Activated CD8-positive, alpha-beta T cell treated with anti-CD3 and anti-CD28 coated beads for 36 hours (primary cell): ENCODE results near the gene OR5I1. TPM values are rescaled to one million over a fixed set of nuclear protein-coding genes. Genes with fewer than 3 reads are reported as not detected.

Experiments
- ATAC-seq: fragments of 200-7000 bp; cut with Tn5 transposase; one replicate; pipeline ENCODE4 v1.10.0; 2021; ENCODE audit warnings: mild to moderate bottlenecking, moderate library complexity
- CTCF ChIA-PET: fragments of 350-600 bp; sonication (Branson Sonifier 250); formaldehyde crosslinking; loops from one replicate; lab custom pipeline; 2021; ENCODE audit warnings: antibody characterized with exemption; lab: Charles Lee
- POLR2A ChIA-PET: fragments of 350-600 bp; sonication (Branson Sonifier 250); formaldehyde crosslinking; loops from one replicate; lab custom pipeline; 2021; ENCODE audit warnings: antibody characterized with exemption; lab: Charles Lee
- DNase-seq: peaks from one replicate; pipeline ENCODE4 v3.0.0-alpha.2; 2020
- H3K27ac Mint-ChIP-seq: one replicate; pipeline ENCODE4 v1.8.0; 2021; ENCODE audit warnings: mild to moderate bottlenecking, mixed read lengths
- H3K27me3 Mint-ChIP-seq: one replicate; pipeline ENCODE4 v1.8.0; 2021; ENCODE audit warnings: mixed read lengths
- H3K36me3 Mint-ChIP-seq: one replicate; pipeline ENCODE4 v1.8.0; 2021; ENCODE audit warnings: low read depth, mixed read lengths
- H3K4me1 Mint-ChIP-seq: one replicate; pipeline ENCODE4 v1.8.0; 2021; ENCODE audit warnings: low read depth, mixed read lengths
- H3K4me3 Mint-ChIP-seq: one replicate; pipeline ENCODE4 v1.8.0; 2021; ENCODE audit warnings: mild to moderate bottlenecking, moderate library complexity, mixed read lengths
- H3K9me3 Mint-ChIP-seq: one replicate; pipeline ENCODE4 v1.8.0; 2021; ENCODE audit warnings: mixed read lengths
- CTCF ChIP-seq: fragments of 200-600 bp; IDR thresholded peaks from one replicate; pipeline ENCODE4 v1.8.0; 2022; ENCODE audit warnings: antibody characterized with exemption, mild to moderate bottlenecking
- intact Hi-C: fragments of 100-400 bp; cut with micrococcal nuclease; formaldehyde crosslinking; loops from one replicate; pipeline ENCODE4 v1.10.0; 2022
- total RNA-seq, 2 experiments: library from RNA; stranded (reverse); gene quantifications; one replicate each; pipeline ENCODE4 v1.2.3, GENCODE V29; 2021

Gene OR5I1
- total RNA-seq, 2 experiments from 2014 or later: not detected

GRCh38 chr11:55956521-55956920 lies 20.3 kb upstream of the OR5I1 start:
- Mint-ChIP-seq H3K27me3 (no peaks in the 10 kb centered on the region), H3K4me3 (no peak overlapping the region), H3K9me3 (peaks cover 3% of the 10 kb centered on the region), H3K36me3 (no peaks in the 10 kb centered on the region), H3K27ac (no peak overlapping the region), H3K4me1 (no peaks in the 10 kb centered on the region)
- ATAC-seq (no peak), DNase-seq (no peak)
- intact Hi-C loops: no loop called here
- ChIA-PET POLR2A (no interaction called here), CTCF (no interaction called here)
- no peak for TF ChIP-seq CTCF

DNA sequence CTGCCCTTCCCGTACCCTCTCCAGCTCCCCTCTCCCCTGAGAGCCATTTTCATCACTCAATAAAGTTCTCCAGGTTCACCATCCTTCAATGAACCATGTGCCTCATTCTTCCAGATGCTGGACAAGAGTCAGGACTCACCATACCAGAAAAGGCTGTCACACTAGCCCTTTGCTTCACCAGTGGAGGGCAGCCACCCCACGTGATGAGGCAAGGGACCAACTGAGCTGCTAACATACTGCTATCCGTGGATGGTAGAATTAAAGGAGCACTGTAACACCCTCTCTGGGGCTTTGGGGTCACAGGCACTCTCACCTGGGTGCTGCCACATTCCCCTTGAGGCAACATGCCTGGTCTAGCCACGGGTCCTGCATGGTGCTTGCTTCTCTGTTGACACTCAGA lies 13.1 kb upstream of the OR5I1 start:
- TF ChIP-seq CTCF: no peak
- ChIA-PET POLR2A (no interaction called here), CTCF (no interaction called here)
- intact Hi-C loops: no loop called here
- Mint-ChIP-seq H3K27me3 (no peaks in the 10 kb centered on the region), H3K4me1 (no peaks in the 10 kb centered on the region), H3K4me3 (no peak overlapping the region), H3K27ac (no peak overlapping the region), H3K9me3 (peaks cover 12% of the 10 kb centered on the region), H3K36me3 (no peaks in the 10 kb centered on the region)
- no peak for DNase-seq
- ATAC-seq: no peak

- CTCF ChIA-PET: no interaction called here
- intact Hi-C loops: no loop called here
- DNase-seq: no peak
- H3K9me3 Mint-ChIP-seq: peaks cover 10% of the 10 kb centered on the region
- POLR2A ChIA-PET: no interaction called here
- H3K27me3 Mint-ChIP-seq: no peaks in the 10 kb centered on the region
- H3K4me3 Mint-ChIP-seq: no peak overlapping the region
- no peaks in the 10 kb centered on the region for H3K4me1 Mint-ChIP-seq
- no peak for ATAC-seq
- H3K27ac Mint-ChIP-seq: no peak overlapping the region
- no peaks in the 10 kb centered on the region for H3K36me3 Mint-ChIP-seq
- peak; percentile 37 for TF ChIP-seq CTCF
Observed at GRCh38 chr11:55942785-55943392, 6.7 kb upstream of the OR5I1 start.

DNA sequence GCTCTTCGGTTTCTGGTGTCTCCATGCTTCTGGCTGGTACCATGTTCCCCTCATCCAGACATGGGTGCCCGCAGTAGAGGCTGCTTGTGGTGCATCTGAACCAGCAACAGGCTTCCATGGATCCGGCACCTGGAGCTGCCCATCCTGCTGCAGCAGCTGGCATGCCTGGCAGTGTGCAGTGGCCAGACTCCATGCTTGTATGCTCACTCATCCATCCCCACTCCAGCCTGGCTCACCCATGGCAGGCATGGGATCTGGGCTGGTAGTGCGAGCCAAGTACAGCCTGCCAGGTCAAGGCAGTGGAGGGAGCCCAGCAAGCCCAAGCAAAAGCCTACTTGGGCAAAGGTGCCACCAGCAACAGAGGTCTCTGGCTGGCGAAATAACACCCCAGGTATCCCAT lies 15.7 kb downstream of the OR5I1 start:
- ChIA-PET POLR2A (no interaction called here), CTCF (no interaction called here)
- ATAC-seq (no peak), DNase-seq (no peak)
- Mint-ChIP-seq H3K27ac (no peak overlapping the region), H3K4me3 (no peak overlapping the region), H3K9me3 (peaks cover 8% of the 10 kb centered on the region), H3K36me3 (no peaks in the 10 kb centered on the region), H3K4me1 (no peaks in the 10 kb centered on the region), H3K27me3 (no peaks in the 10 kb centered on the region)
- intact Hi-C loops: no loop called here
- TF ChIP-seq CTCF: no peak

DNA sequence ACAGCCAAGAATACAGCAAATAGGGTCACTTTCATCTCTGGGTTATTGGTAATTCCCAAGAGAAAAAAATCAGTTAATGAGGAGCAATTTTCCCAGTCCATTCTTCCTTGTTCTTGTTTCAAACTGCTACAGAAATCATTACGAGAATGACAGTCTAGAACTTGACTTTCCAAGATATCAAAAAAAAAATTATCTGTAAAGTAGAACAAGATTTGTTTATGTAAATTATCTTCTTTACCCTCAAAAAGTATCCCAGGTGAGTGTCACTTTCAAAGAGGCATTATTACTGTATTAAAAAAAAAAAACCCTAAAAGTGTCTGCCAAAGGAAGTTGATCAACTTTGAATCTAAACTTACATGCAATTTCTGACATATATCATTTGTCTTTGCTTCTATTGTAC lies 21.7 kb downstream of the OR5I1 start, which contains the start of gene OR5W2:
OR5W2 (minus strand) TSS at position 101 of the 400 bp plus-strand sequence; CDS start at position 101, 0 bp downstream.
- H3K9me3 Mint-ChIP-seq: peaks cover 12% of the 10 kb centered on the region
- no peak for TF ChIP-seq CTCF
- H3K4me3 Mint-ChIP-seq: no peak within 1 kb of the TSS
- ChIA-PET POLR2A (no interaction called here), CTCF (no interaction called here)
- H3K27me3 Mint-ChIP-seq: no peaks in the 10 kb centered on the region
- ATAC-seq: no peak
- no peaks in the 10 kb centered on the region for H3K4me1 Mint-ChIP-seq
- no peak within 1 kb of the TSS for H3K27ac Mint-ChIP-seq
- no peaks in the 10 kb centered on the region for H3K36me3 Mint-ChIP-seq
- no peak for DNase-seq
- intact Hi-C loops: no loop called here
